ENCODE measurements around the gene DIPK2A.

DNA sequence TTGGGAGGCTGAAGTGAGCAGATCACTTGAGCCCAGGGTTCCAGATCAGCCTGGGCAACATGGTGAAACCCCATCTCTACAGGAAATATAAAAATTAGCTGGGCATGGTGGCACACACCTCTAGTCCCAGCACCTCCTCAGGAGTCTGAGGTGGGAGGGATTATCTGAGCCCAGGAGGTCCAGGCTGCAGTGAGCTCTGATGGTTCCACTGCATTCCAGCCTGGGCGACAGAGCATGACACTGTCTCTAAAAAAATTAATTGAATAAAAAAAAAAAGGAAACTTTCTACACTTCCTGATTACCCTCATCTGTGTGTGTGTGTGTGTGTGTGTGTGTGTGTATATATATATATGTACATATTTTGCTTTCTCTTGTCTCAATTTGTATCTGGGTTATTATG is 31.4 kb downstream of the DIPK2A start:
- TF ChIP-seq YY1 (IDR thresholded peaks at IDR 0.05; ENCODE audit: insufficient read depth, insufficient read length) (no peak), ZNF274 (IDR thresholded peaks at IDR 0.05; ENCODE audit: low read depth, low read length) (no peak)

Data from NT2/D1 (cell line).